Measurements from ENCODE around the gene HIGD2A.
A peak's percentile ranks its signal among the peaks of the same experiment; 100 is the strongest.

The HIGD2A gene

GRCh38 chr5:176388444-176389134 lies at the start of gene HIGD2A, which contains the start of gene NOP16:
TSS of gene HIGD2A (plus strand) at chr5:176388751. CDS start at chr5:176388820, 69 bp downstream.
TSS of gene NOP16 (minus strand) at chr5:176388598. CDS start at chr5:176388539, 59 bp downstream.
- DNase-seq: peak; percentile 94

- DNase-seq: no peak
These were observed 49.2 kb upstream of the HIGD2A start for GRCh38 chr5:176339304-176339703.

- no peak for DNase-seq
These were observed 47.0 kb upstream of the HIGD2A start for GRCh38 chr5:176341325-176342157.

- no peak for DNase-seq
These were observed 46.4 kb upstream of the HIGD2A start for GRCh38 chr5:176342158-176342483.

- DNase-seq: no peak
These were observed 45.6 kb upstream of the HIGD2A start for GRCh38 chr5:176342766-176343458.

- no peak for DNase-seq
These were observed 38.1 kb upstream of the HIGD2A start for GRCh38 chr5:176350416-176350815.

GRCh38 chr5:176352116-176352878 lies 36.3 kb upstream of the HIGD2A start:
- DNase-seq: no peak

- no peak for DNase-seq
These were observed 35.0 kb upstream of the HIGD2A start for GRCh38 chr5:176353533-176353932.

GRCh38 chr5:176355400-176356178 lies 33.0 kb upstream of the HIGD2A start:
- no peak for DNase-seq

GRCh38 chr5:176356179-176356566 lies 32.4 kb upstream of the HIGD2A start:
- no peak for DNase-seq

GRCh38 chr5:176359658-176360057 lies 28.9 kb upstream of the HIGD2A start:
- DNase-seq: no peak

GRCh38 chr5:176360894-176361436 lies 27.6 kb upstream of the HIGD2A start:
- no peak for DNase-seq

GRCh38 chr5:176361437-176362232 lies 26.9 kb upstream of the HIGD2A start, which contains the start of gene KIAA1191:
TSS of gene KIAA1191 (minus strand) at chr5:176361764. CDS start at chr5:176359508, 2,256 bp downstream.
- peak; percentile 92 for DNase-seq

GRCh38 chr5:176362233-176362490 lies 26.4 kb upstream of the HIGD2A start:
- DNase-seq: no peak

GRCh38 chr5:176364765-176365350 lies 23.7 kb upstream of the HIGD2A start:
- peak; percentile 25 for DNase-seq

- DNase-seq: peak; percentile 61
These were observed 23.0 kb upstream of the HIGD2A start, which contains the start of gene ARL10 for GRCh38 chr5:176365351-176366231. TSS of gene ARL10 (plus strand) at chr5:176365487. CDS start at chr5:176365564, 77 bp downstream.

- no peak for DNase-seq
These were observed 22.2 kb upstream of the HIGD2A start for GRCh38 chr5:176366232-176366894.

- DNase-seq: no peak
These were observed 19.8 kb upstream of the HIGD2A start for GRCh38 chr5:176368726-176369125.
